CD14-positive monocyte (primary cell): ENCODE data around the gene NOTCH1. TPM values are rescaled to one million over a fixed set of nuclear protein-coding genes. Genes with fewer than 3 reads are reported as not detected.

Experiments used
- DNase-seq, 3 donors: peaks; one replicate each; pipeline ENCODE4 v3.0.0-alpha.2; 2011 to 2022
- H2AFZ ChIP-seq: 2 replicates; pipeline ENCODE4 v1.6.0; 2012; ENCODE audit warnings: mild to moderate bottlenecking, low read depth, low read length, inconsistent platforms; ENCODE audit not compliant: insufficient read depth, poor library complexity, severe bottlenecking
- H3K27ac ChIP-seq, 2 donors: 1 replicate in 1 of 2; 2 replicates in 1 of 2; pipeline ENCODE4 v1.5.1; 2012 to 2013; ENCODE audit warnings: low read length in 2 of 2, control low read depth in 1 of 2, inconsistent platforms in 1 of 2, low read depth in 1 of 2, mild to moderate bottlenecking in 1 of 2
- H3K27me3 ChIP-seq, 2 donors: one replicate each; pipeline versions ENCODE4 v1.6.0 to v1.6.1; 2011 to 2013; ENCODE audit warnings: low read length in 2 of 2; ENCODE audit not compliant: control insufficient read depth in 2 of 2, insufficient read depth in 2 of 2
- H3K36me3 ChIP-seq, 2 donors: replicated peaks in 1 of 2; 1 replicate in 1 of 2; 2 replicates in 1 of 2; pipeline versions ENCODE4 v1.5.1 to v1.6.1; 2012 to 2013; ENCODE audit warnings: low read length in 2 of 2, control low read depth in 1 of 2, inconsistent platforms in 1 of 2, mild to moderate bottlenecking in 1 of 2; ENCODE audit not compliant: insufficient read depth in 2 of 2, control insufficient read depth in 1 of 2
- H3K4me1 ChIP-seq, 2 donors: 1 replicate in 1 of 2; 2 replicates in 1 of 2; pipeline versions ENCODE4 v1.5.1 to v1.6.1; 2012 to 2013; ENCODE audit warnings: low read length in 2 of 2, control low read depth in 1 of 2, inconsistent platforms in 1 of 2, mild to moderate bottlenecking in 1 of 2, moderate library complexity in 1 of 2; ENCODE audit not compliant: insufficient read depth in 2 of 2, control insufficient read depth in 1 of 2
- H3K4me2 ChIP-seq: replicated peaks from 2 replicates; pipeline ENCODE3; 2012; ENCODE audit warnings: low read length, moderate library complexity, mild to moderate bottlenecking; ENCODE audit not compliant: poor library complexity, severe bottlenecking; ENCODE audit errors: extremely low read depth
- H3K4me3 ChIP-seq, 3 experiments: fragments of 200-600 bp in 1 of 3; sonication (generic) in 1 of 3; replicated peaks in 1 of 3; 1 replicate in 2 of 3; 2 replicates in 1 of 3; pipeline ENCODE4 v1.5.1; 2011 to 2013; ENCODE audit warnings: low read length in 3 of 3, mild to moderate bottlenecking in 3 of 3, control low read depth in 2 of 3, low read depth in 2 of 3, inconsistent platforms in 1 of 3, moderate library complexity in 1 of 3
- H3K79me2 ChIP-seq: 2 replicates; pipeline ENCODE4 v1.6.0; 2012; ENCODE audit warnings: mild to moderate bottlenecking, control low read depth, inconsistent platforms, low read length, moderate library complexity; ENCODE audit not compliant: insufficient read depth
- H3K9ac ChIP-seq: 2 replicates; pipeline ENCODE4 v1.6.0; 2017; ENCODE audit warnings: low read length, mild to moderate bottlenecking; ENCODE audit not compliant: insufficient read depth, poor library complexity, severe bottlenecking
- H3K9me3 ChIP-seq, 2 donors: replicated peaks in 1 of 2; 1 replicate in 1 of 2; 2 replicates in 1 of 2; pipeline versions ENCODE4 v1.5.1 to v1.6.1; 2012 to 2013; ENCODE audit warnings: low read length in 2 of 2, control low read depth in 1 of 2; ENCODE audit not compliant: control insufficient read depth in 1 of 2, insufficient read depth in 1 of 2
- H4K20me1 ChIP-seq: 2 replicates; pipeline ENCODE4 v1.6.0; 2012; ENCODE audit warnings: mild to moderate bottlenecking, low read length, control low read depth, moderate library complexity; ENCODE audit not compliant: insufficient read depth
- H3K27ac Mint-ChIP-seq, 7 donors: one replicate each; pipeline ENCODE4 v1.8.0; 2020; ENCODE audit warnings: mild to moderate bottlenecking in 7 of 7, mixed read lengths in 7 of 7, moderate library complexity in 6 of 7, inconsistent platforms in 2 of 7
- H3K27me3 Mint-ChIP-seq, 3 donors: one replicate each; pipeline ENCODE4 v1.8.0; 2021 to 2022; ENCODE audit warnings: low read depth in 3 of 3, mild to moderate bottlenecking in 3 of 3, mixed read lengths in 3 of 3, moderate library complexity in 3 of 3, inconsistent platforms in 1 of 3
- H3K36me3 Mint-ChIP-seq, 2 donors: one replicate each; pipeline ENCODE4 v1.8.0; 2020; ENCODE audit warnings: mixed read lengths in 2 of 2, inconsistent platforms in 1 of 2, mild to moderate bottlenecking in 1 of 2
- H3K4me1 Mint-ChIP-seq: one replicate; pipeline ENCODE4 v1.8.0; 2020; ENCODE audit warnings: mild to moderate bottlenecking, mixed read lengths
- H3K4me3 Mint-ChIP-seq, 2 donors: one replicate each; pipeline ENCODE4 v1.8.0; 2020; ENCODE audit warnings: mild to moderate bottlenecking in 2 of 2, mixed read lengths in 2 of 2, moderate library complexity in 1 of 2
- H3K9me3 Mint-ChIP-seq, 7 donors: one replicate each; pipeline ENCODE4 v1.8.0; 2020 to 2022; ENCODE audit warnings: mixed read lengths in 7 of 7, mild to moderate bottlenecking in 6 of 7, moderate library complexity in 6 of 7, inconsistent platforms in 2 of 7
- WGBS: methylation state at CpG from one replicate; pipeline ENCODE4 v1.1.5; 2013; ENCODE audit warnings: missing lambda C conversion rate; ENCODE audit not compliant: insufficient coverage; 5-methylcytosine and 5-hydroxymethylcytosine counted together
- intact Hi-C, 2 donors: fragments of 100-400 bp; cut with micrococcal nuclease; formaldehyde crosslinking; loops; one replicate each; pipeline versions ENCODE4 v1.15.0 to v1.15.1; 2023
- polyA plus RNA-seq, 3 donors: library from polyadenylated mRNA; depleted of rRNA in 1 of 3; unstranded in 2 of 3; stranded (reverse) in 1 of 3; fragments of 300-500 nt in 2 of 3; fragments of >200 nt in 1 of 3; fragmentation: Illumina TruSeq in 2 of 3; gene quantifications; 1 replicate in 2 of 3; 2 replicates in 1 of 3; pipeline ENCODE4 v1.2.3, GENCODE V29; 2012 to 2021
- TF ChIP-seq, protein P1 (sequence below): fragments of 200-600 bp; IDR thresholded peaks from one replicate; pipeline ENCODE4 v1.8.0; 2022; ENCODE audit warnings: antibody characterized with exemption, mild to moderate bottlenecking

Gene NOTCH1
- polyA plus RNA-seq, 3 donors: 1.4 to 33.0 (median 2.2) TPM

DNA sequence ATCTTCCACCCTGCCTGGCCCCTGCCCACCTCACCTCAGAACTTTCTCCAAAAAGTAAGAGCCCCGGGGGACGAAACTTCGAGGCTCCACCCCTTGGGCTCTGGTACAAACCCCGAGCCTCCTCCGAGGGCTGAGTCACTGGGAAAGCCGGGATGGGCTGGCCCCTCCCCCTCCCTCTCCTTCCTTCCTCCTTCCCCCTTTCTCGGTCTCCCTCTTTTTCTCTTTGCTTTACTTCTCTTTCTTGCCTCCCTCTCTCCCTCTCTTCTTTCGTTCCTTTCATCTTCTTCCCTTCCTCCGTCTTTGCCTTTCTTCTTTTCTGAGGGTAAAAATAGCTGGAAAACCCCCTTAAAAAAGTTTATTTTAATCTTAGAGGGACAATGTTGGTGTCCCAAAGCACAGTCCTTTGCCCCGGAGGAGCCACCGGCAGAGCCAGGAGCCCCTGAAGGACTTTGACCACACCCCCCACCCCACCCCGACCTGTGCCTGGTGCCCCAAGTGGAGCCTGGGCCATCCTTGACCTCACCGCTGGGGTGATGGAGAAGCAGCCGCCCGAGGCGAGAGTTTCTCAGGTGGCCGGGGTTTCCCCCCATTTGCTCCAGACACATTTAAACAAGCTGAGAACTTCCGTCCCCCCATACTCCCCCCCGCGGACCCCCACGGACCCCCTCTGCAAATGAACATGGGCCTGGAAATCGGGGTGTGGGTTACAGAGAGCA is 5.7 kb upstream of the NOTCH1 start:
- Mint-ChIP-seq H3K27ac (peak overlapping the region; percentile 67 to 88 (median 82)), H3K4me3 (peak overlapping the region in 1 of 2 donors; percentile 88), H3K9me3 (peaks cover 0 to 2% (median 0%) of the 10 kb centered on the region in 7 donors), H3K27me3 (peaks cover 1 to 5% (median 2%) of the 10 kb centered on the region in 3 donors), H3K36me3 (no peaks in the 10 kb centered on the region), H3K4me1 (peaks cover 63% of the 10 kb centered on the region)
- TF ChIP-seq, protein P1, sequence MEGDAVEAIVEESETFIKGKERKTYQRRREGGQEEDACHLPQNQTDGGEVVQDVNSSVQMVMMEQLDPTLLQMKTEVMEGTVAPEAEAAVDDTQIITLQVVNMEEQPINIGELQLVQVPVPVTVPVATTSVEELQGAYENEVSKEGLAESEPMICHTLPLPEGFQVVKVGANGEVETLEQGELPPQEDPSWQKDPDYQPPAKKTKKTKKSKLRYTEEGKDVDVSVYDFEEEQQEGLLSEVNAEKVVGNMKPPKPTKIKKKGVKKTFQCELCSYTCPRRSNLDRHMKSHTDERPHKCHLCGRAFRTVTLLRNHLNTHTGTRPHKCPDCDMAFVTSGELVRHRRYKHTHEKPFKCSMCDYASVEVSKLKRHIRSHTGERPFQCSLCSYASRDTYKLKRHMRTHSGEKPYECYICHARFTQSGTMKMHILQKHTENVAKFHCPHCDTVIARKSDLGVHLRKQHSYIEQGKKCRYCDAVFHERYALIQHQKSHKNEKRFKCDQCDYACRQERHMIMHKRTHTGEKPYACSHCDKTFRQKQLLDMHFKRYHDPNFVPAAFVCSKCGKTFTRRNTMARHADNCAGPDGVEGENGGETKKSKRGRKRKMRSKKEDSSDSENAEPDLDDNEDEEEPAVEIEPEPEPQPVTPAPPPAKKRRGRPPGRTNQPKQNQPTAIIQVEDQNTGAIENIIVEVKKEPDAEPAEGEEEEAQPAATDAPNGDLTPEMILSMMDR: no peak
- Histone ChIP-seq H3K27ac (peak overlapping the region; percentile 71 to 81), H3K36me3 (no peaks in the 10 kb centered on the region), H3K9ac (peak overlapping the region; percentile 54), H3K9me3 (no peaks in the 10 kb centered on the region), H3K4me1 (peaks cover 68 to 88% of the 10 kb centered on the region in 2 donors), H3K4me3 (peak overlapping the region in 1 of 3 experiments; percentile 63), H3K27me3 (no peaks in the 10 kb centered on the region), H3K4me2 (peak overlapping the region; percentile 65), H4K20me1 (no peaks in the 10 kb centered on the region), H2AFZ (no peak overlapping the region), H3K79me2 (no peaks in the 10 kb centered on the region)
- peak in 2 of 3 donors; percentile 78 to 84 for DNase-seq
- WGBS: 17% methylated on average over 5 of the region's 22 CpGs
- intact Hi-C loops: no loop called here

- H3K4me2 ChIP-seq: peak overlapping the region; percentile 65
These were observed 4.8 kb upstream of the NOTCH1 start for GRCh38 chr9:136550439-136551289.

More at GRCh38 chr9:136550439-136551289, 4.8 kb upstream of the NOTCH1 start:
- Histone ChIP-seq H3K36me3 (no peaks in the 10 kb centered on the region), H3K4me1 (peaks cover 71 to 89% of the 10 kb centered on the region in 2 donors), H3K79me2 (no peaks in the 10 kb centered on the region), H4K20me1 (no peaks in the 10 kb centered on the region), H3K4me3 (peak overlapping the region in 1 of 3 experiments; percentile 63), H2AFZ (no peak overlapping the region), H3K9me3 (no peaks in the 10 kb centered on the region), H3K27me3 (no peaks in the 10 kb centered on the region), H3K27ac (peak overlapping the region; percentile 71 to 81), H3K9ac (peak overlapping the region; percentile 54)
- peak overlapping the region; percentile 41 to 88 (median 77) for H3K27ac Mint-ChIP-seq
- H3K36me3 Mint-ChIP-seq: no peaks in the 10 kb centered on the region
- H3K9me3 Mint-ChIP-seq: peaks cover 0 to 2% (median 0%) of the 10 kb centered on the region in 7 donors
- peaks cover 59% of the 10 kb centered on the region for H3K4me1 Mint-ChIP-seq
- intact Hi-C loops: no loop called here
- peaks cover 1 to 5% (median 2%) of the 10 kb centered on the region in 3 donors for H3K27me3 Mint-ChIP-seq
- H3K4me3 Mint-ChIP-seq: peak overlapping the region; percentile 43 to 88
- TF ChIP-seq, protein P1: no peak
- no peak for DNase-seq
- WGBS: 89% methylated on average over 9 of the region's 13 CpGs
